Astrocyte (in vitro differentiated cells and primary cell): ENCODE measurements around the gene FBXL14. TPM values are rescaled to one million over a fixed set of nuclear protein-coding genes. Genes with fewer than 3 reads are reported as not detected.

ENCODE experiments used
- DNase-seq: peaks from one replicate; pipeline ENCODE4 v3.0.0-alpha.2; 2010; ENCODE audit warnings: low read depth
- FAIRE-seq: peaks from 2 replicates; lab custom pipeline; 2011; peaks lifted over from hg19 to GRCh38; lab: Jason Lieb, UNC
- H2AFZ ChIP-seq: 2 replicates; pipeline ENCODE4 v1.6.0; 2012; ENCODE audit warnings: low read depth, low read length, inconsistent platforms
- H3K27ac ChIP-seq: 2 replicates; pipeline ENCODE4 v1.5.1; 2011; ENCODE audit warnings: low read depth, low read length, inconsistent platforms
- H3K27me3 ChIP-seq: 2 replicates; pipeline ENCODE4 v1.6.0; 2011; ENCODE audit warnings: low read length, inconsistent platforms; ENCODE audit not compliant: insufficient read depth
- H3K36me3 ChIP-seq: 2 replicates; pipeline ENCODE4 v1.5.1; 2011; ENCODE audit warnings: low read length, inconsistent platforms; ENCODE audit not compliant: insufficient read depth
- H3K4me1 ChIP-seq: 2 replicates; pipeline ENCODE4 v1.5.1; 2011; ENCODE audit warnings: low read length, inconsistent platforms; ENCODE audit not compliant: insufficient read depth
- H3K4me2 ChIP-seq: 2 replicates; pipeline ENCODE4 v1.6.0; 2012; ENCODE audit warnings: low read length, inconsistent platforms
- H3K4me3 ChIP-seq: 2 replicates; pipeline ENCODE4 v1.5.1; 2011; ENCODE audit warnings: low read depth, mild to moderate bottlenecking, low read length, inconsistent platforms; ENCODE audit not compliant: insufficient read depth
- H3K79me2 ChIP-seq: 2 replicates; pipeline ENCODE4 v1.6.0; 2012; ENCODE audit warnings: mild to moderate bottlenecking, low read length, inconsistent platforms; ENCODE audit not compliant: insufficient read depth
- H3K9ac ChIP-seq: 2 replicates; pipeline ENCODE4 v1.6.0; 2012; ENCODE audit warnings: mild to moderate bottlenecking, low read length, inconsistent platforms
- H3K9me3 ChIP-seq: 2 replicates; pipeline ENCODE4 v1.5.1; 2012; ENCODE audit warnings: low read depth, mild to moderate bottlenecking, low read length, inconsistent platforms; ENCODE audit not compliant: insufficient read depth
- H4K20me1 ChIP-seq: 2 replicates; pipeline ENCODE4 v1.6.0; 2012; ENCODE audit warnings: low read length, inconsistent platforms; ENCODE audit not compliant: insufficient read depth
- H3K27ac Mint-ChIP-seq: one replicate; pipeline ENCODE4 v1.8.0; 2021; ENCODE audit warnings: mild to moderate bottlenecking, mixed read lengths; ENCODE audit not compliant: unreplicated experiment
- H3K27me3 Mint-ChIP-seq: one replicate; pipeline ENCODE4 v1.8.0; 2021; ENCODE audit warnings: low read depth, mixed read lengths; ENCODE audit not compliant: unreplicated experiment
- H3K36me3 Mint-ChIP-seq: one replicate; pipeline ENCODE4 v1.8.0; 2021; ENCODE audit warnings: low read depth, mixed read lengths; ENCODE audit not compliant: unreplicated experiment
- H3K4me1 Mint-ChIP-seq: one replicate; pipeline ENCODE4 v1.8.0; 2021; ENCODE audit warnings: low read depth, mixed read lengths; ENCODE audit not compliant: unreplicated experiment
- H3K4me3 Mint-ChIP-seq: one replicate; pipeline ENCODE4 v1.8.0; 2021; ENCODE audit warnings: mild to moderate bottlenecking, moderate library complexity, mixed read lengths; ENCODE audit not compliant: unreplicated experiment
- H3K9me3 Mint-ChIP-seq: one replicate; pipeline ENCODE4 v1.8.0; 2021; ENCODE audit warnings: mild to moderate bottlenecking, mixed read lengths; ENCODE audit not compliant: unreplicated experiment
- CTCF ChIP-seq: IDR thresholded peaks from 2 replicates; pipeline ENCODE4 v1.5.1; 2011; ENCODE audit warnings: low read depth, mild to moderate bottlenecking, inconsistent platforms, low read length, moderate library complexity; ENCODE audit not compliant: insufficient read depth
- EZH2 ChIP-seq: IDR thresholded peaks from 2 replicates; pipeline ENCODE4 v1.6.1; 2012; ENCODE audit warnings: mild to moderate bottlenecking, low read length, inconsistent platforms; ENCODE audit not compliant: insufficient read depth
- total RNA-seq: library from RNA; stranded (reverse); gene quantifications from 2 replicates; pipeline ENCODE4 v1.2.1, GENCODE V29; 2021

FBXL14 gene
- total RNA-seq, 1 donor from 2014 or later, result 9.2 TPM

GRCh38 chr12:1546931-1547640 is 47.3 kb downstream of the FBXL14 start:
- H3K9ac ChIP-seq, result no peak overlapping the region
- no peak overlapping the region for H3K4me3 ChIP-seq
- DNase-seq (no peak), FAIRE-seq (no peak)
- Mint-ChIP-seq H3K27me3 (no peaks in the 10 kb centered on the region), H3K4me3 (no peak overlapping the region), H3K36me3 (peaks cover 27% of the 10 kb centered on the region), H3K4me1 (peaks cover 7% of the 10 kb centered on the region), H3K9me3 (no peaks in the 10 kb centered on the region), H3K27ac (no peak overlapping the region)
- H3K27me3 ChIP-seq, result no peaks in the 10 kb centered on the region
- no peak overlapping the region for H2AFZ ChIP-seq
- H3K9me3 ChIP-seq, result no peaks in the 10 kb centered on the region
- H3K27ac ChIP-seq, result no peak overlapping the region
- H3K4me1 ChIP-seq, result peaks cover 3% of the 10 kb centered on the region
- H3K4me2 ChIP-seq, result no peak overlapping the region
- peaks cover 57% of the 10 kb centered on the region for H4K20me1 ChIP-seq
- peaks cover 86% of the 10 kb centered on the region for H3K79me2 ChIP-seq
- no peaks in the 10 kb centered on the region for H3K36me3 ChIP-seq
- TF ChIP-seq CTCF, result no peak
- no peak for TF ChIP-seq EZH2

GRCh38 chr12:1544996-1545700 is 49.2 kb downstream of the FBXL14 start:
- H3K4me1 Mint-ChIP-seq, result peaks cover 9% of the 10 kb centered on the region
- Histone ChIP-seq H3K4me1 (peaks cover 9% of the 10 kb centered on the region), H3K27ac (no peak overlapping the region), H4K20me1 (peaks cover 58% of the 10 kb centered on the region), H3K9me3 (no peaks in the 10 kb centered on the region), H3K79me2 (peaks cover 83% of the 10 kb centered on the region), H3K4me2 (no peak overlapping the region), H2AFZ (no peak overlapping the region), H3K36me3 (no peaks in the 10 kb centered on the region), H3K9ac (no peak overlapping the region), H3K27me3 (no peaks in the 10 kb centered on the region), H3K4me3 (no peak overlapping the region)
- no peak overlapping the region for H3K4me3 Mint-ChIP-seq
- peaks cover 24% of the 10 kb centered on the region for H3K36me3 Mint-ChIP-seq
- no peaks in the 10 kb centered on the region for H3K9me3 Mint-ChIP-seq
- peak; percentile 37 for FAIRE-seq
- TF ChIP-seq EZH2, result no peak
- TF ChIP-seq CTCF, result peak; percentile 19
- no peak overlapping the region for H3K27ac Mint-ChIP-seq
- no peak for DNase-seq
- H3K27me3 Mint-ChIP-seq, result no peaks in the 10 kb centered on the region
